ENCODE data around the gene ZCCHC14.

ZCCHC14 gene

DNA sequence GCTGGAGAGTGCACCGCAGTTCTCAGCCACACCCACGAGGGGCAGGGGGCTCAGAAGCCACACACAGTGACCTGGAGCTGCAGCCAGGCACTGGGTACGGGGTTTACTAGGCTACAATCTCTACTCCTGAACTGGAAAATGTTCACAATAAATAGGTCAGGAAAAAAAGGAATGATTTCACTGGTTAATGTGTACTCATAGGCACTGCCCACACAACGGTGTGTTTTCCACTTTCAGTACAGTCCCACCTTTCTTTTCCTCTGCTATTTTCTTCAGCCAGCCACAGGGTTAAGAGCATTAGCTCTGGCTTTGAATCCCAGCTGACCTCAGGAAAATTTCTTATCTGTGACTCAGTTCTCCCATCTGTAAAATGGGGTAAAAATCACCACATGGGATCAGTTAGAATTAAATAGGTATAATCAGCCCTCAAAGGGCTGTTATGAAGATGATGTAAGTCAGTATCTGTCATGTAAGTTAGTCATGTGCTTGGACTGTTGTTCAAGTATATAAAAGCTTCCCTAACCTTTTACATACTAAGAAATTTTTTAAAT, 35.7 kb downstream of the ZCCHC14 start:
- no peak for DNase-seq (ENCODE audit: low read depth)

DNA sequence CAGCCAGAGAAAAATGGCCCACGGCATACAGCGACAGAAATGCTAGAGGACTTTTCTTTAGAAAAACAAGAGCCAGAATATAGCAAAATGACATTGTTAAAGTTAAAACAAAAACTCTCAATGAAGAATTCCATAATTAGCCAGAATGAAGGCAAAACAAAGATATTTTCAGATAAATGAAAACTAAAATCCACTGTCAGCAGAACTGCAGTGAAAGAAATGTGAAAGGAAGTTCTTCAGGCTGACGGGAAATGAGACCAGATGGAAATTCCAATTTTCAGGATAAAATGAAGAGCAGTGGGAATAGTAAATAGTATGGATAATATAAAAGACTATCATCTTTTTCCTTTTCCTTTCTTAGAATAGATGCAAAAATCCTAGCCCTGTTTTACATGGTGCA, 38.4 kb downstream of the ZCCHC14 start:
- no peak for DNase-seq (ENCODE audit: low read depth)

DNA sequence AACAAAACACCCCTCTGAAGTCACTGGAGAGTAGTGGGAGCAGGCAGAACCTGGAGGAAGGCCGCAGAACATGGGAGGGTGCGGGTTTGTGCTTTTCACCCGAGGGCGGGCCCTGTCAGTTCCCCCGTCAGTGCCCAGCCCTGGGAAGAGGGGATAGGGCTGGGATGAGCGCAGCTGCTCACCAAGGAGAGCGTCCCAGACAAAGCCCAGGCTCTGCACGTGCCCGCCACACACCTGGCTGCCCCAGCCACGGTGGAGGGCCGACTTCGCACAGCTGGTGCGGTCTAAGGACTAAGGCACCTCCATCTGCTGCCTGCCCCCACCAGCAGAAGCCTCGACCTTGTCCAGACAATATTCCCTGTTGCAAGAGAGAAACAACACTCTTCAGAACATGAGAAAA, 39.5 kb downstream of the ZCCHC14 start:
- DNase-seq (ENCODE audit: low read depth) = no peak

DNA sequence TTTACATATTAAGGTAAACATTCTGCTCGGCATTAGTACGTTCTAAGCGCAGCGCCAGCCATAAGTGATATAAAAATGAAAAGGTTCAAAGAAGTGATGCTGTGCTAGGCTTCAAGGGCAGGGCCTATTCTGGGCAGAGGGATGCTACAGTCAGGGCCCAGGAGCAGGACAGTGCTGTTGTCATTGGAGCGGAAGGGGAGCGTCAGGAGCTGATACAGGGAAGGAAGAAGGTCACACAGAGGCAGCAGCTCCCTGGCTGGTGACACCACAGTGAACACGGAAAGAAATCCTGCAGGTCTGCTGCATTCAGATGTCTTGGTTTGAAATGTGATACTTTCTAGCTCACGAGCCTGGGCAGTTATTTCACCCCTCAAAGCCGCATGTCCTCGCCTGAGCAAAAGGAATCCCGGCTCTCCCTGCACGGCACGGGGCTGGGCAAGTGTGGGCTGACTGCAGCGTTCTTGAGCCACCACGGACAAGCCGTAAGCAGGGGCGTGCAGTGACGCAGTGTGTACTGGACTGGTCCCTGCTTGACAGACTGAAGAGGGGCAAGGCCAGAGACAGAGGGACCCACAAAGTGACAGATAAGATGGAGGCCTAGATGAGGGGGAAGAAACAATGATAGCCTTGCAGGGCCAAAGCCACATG, 41.1 kb downstream of the ZCCHC14 start:
- no peak for DNase-seq (ENCODE audit: low read depth)

DNA sequence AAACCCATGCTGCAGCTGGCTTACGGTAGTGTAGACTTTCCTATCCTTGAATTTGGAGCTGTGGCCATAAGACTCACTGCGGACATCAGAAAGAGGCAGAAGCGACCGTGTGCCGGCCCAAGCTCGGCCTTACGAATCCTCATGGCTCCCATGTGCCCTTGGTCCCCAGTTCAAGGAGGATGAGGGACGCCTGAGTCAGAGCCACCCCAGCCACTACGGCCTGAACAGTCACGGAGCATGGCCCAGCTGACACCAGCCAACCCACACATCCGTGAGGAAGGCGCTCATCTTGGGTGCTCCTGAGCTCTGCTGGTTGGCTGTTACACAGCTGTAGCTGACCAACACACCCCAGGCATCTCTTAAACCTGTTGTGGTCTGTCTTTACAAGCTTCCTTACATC, 44.0 kb downstream of the ZCCHC14 start:
- DNase-seq (ENCODE audit: low read depth) = no peak

DNA sequence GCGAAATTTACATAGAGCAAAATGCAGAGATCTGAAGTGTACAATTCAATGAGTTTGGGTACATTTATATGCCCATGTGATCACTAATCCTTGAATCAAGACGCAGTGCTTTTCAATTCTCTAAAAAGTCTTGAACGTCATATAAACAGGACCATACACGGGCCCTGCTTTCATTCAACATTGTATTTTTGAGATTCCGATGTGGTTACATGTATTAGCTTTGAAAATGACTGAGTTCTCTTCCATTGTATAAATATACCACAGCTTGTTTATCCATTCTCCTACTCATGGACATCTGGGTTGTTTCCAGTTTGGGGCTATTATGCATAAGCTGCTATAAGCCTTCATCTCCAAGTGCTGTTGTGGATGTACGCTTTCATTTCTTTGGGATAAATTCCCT, 45.5 kb downstream of the ZCCHC14 start:
- DNase-seq (ENCODE audit: low read depth) = no peak

DNA sequence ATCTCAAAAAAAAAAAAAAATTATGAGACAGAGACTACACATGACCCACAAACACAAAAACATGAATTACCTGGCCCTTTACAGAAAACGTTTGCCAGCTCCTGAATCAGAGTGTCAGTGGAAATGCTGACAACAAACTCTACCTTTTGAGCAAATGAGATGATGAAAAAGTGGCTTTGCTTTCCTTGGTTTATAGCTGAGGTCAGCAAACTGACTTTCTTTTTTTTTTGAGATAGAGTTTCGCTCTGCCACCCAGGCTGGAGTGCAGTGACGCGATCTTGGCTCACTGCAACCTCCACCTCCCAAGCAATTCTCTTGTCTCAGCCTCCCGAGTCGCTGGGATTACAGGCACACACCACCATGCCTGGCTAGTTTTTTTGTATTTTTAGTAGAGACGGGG, 46.3 kb downstream of the ZCCHC14 start:
- DNase-seq (ENCODE audit: low read depth) = no peak

DNA sequence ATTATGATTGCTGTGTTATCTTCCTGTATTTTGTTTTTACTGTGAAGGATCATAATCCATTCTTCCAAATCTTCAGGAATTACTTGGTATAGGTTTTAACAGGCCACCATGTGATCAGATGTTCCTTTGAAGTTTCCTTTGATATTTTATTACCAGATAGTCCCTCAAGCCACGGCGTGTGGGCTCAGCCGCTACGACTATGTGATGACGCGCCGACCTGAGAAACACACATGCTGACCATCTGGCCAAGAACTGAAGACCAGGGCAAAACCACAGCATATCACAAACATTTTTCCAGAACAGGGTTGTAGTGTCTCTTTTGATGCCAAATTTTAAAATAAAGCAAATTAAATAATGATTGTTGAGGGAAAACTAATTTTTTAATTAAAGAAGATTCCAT, 47.3 kb downstream of the ZCCHC14 start:
- no peak for DNase-seq (ENCODE audit: low read depth)

DNA sequence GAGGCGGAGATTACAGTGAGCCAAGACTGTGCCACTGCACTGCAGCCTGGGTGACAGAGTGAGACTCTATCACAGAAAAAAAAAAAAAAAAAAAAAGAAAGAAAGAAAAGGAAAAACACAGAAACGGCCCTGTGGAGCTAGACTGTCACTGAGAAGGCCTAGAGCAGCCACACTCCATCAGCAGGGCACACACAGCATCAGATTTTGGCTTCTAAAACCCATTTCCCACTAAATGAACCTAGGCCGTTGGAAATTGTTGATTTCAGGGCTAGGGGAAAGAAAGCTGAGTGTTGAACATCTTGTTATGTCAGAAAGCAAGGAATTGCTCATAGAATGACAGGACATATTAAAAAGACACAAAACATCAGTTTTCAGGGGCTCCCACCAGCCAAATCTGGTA, 48.9 kb downstream of the ZCCHC14 start:
- DNase-seq (ENCODE audit: low read depth) = no peak

DNA sequence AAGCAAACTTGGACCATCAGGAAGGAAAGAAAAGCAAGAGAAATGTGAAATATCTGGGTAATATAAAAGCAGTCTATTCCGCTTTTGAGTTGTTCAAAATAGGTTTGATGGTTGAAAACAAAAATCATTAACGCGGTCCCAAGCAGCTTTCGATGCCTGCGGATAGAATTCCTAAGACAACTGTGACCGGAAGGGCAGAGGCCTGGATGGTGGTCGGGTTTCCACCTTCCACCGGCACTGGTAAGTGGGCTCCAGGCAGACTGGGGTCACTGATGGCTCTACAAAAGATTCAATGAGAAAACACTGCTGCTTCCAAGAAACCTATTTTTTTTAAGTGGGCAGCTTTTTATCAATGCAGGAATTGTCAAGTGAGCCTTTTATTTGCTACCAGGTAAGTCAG, 49.8 kb downstream of the ZCCHC14 start:
- no peak for DNase-seq (ENCODE audit: low read depth)

DNA sequence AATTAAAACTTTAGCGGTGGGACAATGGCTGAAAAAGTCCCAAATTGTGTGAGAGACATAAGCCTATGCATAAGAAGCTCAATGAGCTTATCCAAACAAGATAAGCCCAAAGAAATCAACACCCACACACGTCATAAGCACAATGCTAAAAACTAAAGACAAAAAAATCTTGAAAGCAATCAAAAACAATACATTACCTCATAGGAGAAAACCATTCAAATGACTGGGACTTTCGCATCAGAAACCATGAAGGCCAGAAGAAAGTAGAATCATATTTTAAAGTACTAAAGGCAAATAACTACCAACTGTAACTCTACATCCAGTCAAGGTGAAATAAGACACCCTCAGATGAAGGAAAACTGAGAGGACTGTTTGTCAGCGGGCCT, 50.2 kb downstream of the ZCCHC14 start:
- no peak for DNase-seq (ENCODE audit: low read depth)

DNA sequence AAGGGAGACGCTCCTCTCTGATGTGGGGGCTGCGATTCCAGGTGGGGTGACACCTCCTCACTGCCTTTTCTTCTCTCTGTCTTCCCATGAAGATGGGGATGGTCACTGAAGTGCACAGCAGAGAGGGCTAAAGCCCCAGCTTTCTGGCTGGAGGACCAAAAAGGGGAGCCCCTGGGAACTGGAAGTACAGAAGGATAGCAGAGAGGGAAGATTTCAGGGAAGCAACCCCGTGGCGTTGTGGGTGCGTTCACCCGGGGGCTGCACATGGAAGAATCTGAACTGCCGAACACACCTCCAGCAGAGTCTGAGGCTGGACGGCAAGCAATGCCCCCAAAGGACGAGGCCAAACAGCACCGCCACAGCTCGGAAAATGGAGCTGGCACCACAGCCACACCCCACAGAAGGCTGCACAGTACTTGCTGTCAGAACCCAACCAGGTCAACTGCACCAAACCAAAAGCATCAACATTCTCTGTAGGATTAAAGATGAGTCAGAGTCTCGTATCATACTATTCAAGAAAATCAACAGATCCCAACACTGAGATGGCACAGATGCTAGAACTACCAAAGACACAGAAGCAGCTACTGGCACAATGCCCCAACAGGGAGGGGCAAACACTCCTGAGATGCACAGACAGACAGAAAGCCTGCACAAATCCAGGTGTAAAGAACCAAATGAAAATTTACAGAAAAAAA, 50.8 kb downstream of the ZCCHC14 start:
- no peak for DNase-seq (ENCODE audit: low read depth)

DNA sequence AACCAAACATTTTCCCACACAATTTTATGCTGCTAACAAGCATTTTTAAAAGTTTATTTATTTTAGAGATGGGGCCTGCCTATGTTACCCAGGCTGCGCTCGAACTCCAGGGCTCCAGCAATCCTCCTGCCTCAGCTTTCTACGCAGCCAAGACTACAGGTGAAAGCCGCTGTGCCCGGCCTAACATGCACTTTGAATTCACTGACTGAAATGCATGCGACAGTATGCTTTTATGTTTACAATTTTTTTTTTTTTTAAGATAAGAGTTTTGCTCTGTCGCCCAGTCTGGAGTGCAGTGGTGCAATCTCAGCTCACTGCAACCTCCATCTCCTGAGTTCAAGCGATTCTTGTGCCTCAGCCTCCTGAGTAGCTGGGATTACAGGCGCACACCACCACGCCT, 52.9 kb downstream of the ZCCHC14 start:
- DNase-seq (ENCODE audit: low read depth) = no peak

DNA sequence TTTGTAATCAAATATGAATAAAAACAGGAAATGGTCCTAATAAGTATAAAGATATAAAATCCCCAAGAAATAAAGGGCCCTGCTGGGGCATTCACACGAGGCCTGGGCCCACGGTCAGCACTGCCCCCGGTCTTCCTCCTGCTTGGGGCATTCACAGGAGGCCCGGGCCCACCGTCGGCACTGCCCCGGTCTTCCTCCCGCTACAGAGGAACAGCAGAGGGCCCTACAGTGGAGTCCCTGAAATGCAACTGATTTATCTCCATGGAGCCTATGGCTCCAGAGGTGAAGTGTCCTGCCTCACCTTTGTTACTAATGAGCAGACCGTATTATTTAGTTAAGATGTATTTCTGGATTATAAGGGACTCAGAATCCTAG, 54.2 kb downstream of the ZCCHC14 start:
- DNase-seq (ENCODE audit: low read depth) = no peak

DNA sequence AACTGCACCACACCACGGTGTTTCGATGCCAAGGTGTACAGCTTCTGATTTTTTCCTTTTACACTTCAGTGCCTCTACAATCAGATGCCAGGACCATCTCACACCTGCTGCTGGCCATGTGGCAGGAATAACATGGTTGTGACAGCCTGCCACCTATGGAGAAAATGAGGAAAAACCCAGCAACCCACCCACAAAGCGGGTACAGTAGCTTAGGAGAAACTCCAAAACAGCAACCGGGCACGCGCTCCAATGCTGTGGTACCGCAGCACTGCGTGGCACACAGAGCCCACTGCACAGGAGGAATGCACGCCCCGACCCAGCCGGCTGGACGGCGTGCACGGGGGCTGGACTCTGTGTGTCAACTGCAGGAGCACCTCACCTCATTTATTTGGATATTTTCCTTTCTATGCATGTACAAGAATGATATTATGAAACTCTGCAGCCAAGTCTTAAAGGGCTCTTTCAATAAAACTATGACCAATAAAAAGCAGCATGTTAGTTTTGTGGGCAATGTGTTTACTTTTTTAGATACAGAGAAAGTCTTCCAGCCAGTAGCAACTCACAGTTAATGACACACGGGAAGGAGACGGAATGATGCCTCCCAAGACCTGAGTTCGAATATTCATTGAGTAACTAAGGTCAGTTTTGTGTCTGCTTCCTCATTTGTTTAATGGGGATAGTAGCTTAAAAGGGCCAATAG, 54.8 kb downstream of the ZCCHC14 start:
- DNase-seq (ENCODE audit: low read depth) = no peak

DNA sequence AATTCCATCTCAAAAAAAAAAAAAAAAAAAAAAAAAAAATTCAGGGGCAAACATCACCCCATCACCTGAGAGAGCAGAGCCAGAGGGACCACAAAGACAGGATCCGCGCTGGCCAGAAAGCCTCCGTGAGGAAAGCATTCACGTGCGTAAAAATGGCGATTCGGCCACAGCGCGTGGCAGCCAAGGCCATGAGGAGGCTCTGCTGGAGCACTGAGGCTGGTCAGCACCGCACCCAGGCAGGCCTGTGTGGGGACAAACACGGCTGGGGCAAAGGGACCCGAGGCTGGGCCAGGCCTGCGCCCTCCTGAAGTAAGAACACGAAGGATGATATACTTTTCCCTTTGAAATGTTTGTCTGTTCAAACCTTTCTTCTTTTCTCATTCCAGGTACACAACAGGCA, 55.5 kb downstream of the ZCCHC14 start:
- no peak for DNase-seq (ENCODE audit: low read depth)

DNA sequence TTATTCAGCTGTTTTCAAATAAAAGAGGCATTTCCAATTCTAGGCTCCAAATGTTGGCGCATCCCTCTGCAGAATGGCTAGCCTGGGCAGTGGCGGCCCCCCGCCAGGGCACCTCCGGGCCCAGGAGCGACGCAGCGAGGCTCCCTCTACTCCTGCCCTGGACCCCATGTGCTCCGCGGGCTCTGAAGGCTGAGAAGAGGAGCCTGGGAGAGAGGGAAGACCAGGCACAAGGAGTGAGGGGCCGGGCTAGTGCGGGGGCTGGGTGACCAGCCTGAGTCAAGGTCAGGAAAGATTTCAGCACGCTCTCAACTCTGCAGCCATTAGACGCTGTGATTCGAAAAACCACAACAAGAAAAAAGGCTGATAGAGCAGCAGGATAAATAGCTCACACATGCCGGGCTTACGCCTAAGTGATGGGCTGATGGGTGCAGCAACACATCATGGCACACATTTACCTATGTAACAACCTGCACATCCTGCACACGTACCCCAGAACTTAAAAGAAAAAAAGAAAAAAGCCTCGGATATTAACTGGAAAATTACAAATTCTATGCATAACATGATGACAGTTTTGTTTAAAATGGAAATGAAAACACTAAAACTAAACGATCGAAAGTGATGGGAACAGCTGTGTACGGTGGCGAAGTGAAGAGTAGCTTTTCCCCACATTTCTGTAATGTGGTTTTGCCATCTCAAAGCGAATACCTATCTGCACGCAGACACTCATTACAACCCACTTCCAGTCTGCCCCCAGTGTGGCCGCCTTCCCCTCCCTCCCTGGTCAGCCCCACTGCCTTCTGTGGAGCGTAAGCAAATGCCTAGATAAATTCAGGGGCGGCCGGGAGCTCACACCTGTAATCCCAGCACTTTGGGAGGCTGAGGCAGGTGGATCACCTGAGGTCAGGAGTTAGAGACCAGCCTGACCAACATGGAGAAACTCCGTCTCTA, 56.3 kb downstream of the ZCCHC14 start:
- no peak for DNase-seq (ENCODE audit: low read depth)

DNA sequence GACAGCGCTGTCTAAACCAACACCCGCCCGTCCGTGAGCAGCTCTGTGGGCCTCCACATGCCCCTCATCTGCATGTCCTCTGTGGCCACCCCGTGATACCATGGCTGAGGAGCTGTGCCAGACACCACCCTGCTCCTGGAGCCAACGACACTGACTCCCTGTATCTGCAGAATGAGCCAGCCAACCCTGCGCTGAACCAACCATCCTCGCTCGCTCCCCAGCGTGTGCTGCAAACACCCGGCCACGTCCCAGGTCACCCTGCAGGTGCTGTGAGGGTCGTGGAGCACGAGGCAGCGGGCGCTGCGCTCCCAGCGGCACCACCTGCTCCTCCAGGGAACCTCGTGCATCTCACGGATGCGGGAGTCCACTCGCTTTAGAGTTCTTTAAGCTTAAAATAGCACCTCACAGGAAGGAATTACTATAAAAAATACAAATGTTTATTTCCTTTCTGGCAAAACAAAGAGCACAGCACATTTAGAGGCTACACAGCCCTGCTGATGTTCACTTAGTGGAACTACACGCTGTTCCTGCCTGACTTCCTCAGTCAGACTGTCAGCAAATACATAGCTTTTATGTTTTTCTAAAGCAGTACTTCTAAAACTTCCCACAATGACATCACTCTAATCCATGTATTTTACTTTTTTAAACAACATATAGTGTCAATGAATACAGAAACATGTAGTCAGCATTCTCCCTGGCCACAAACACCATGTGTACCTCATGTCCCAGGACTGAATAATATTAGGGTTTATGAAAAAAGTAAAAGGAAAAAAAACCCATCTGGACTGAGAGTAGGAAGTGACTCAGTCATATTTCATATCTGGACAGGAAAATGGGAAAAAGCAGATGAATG, 57.2 kb downstream of the ZCCHC14 start:
- DNase-seq (ENCODE audit: low read depth) = peak; percentile 67

DNA sequence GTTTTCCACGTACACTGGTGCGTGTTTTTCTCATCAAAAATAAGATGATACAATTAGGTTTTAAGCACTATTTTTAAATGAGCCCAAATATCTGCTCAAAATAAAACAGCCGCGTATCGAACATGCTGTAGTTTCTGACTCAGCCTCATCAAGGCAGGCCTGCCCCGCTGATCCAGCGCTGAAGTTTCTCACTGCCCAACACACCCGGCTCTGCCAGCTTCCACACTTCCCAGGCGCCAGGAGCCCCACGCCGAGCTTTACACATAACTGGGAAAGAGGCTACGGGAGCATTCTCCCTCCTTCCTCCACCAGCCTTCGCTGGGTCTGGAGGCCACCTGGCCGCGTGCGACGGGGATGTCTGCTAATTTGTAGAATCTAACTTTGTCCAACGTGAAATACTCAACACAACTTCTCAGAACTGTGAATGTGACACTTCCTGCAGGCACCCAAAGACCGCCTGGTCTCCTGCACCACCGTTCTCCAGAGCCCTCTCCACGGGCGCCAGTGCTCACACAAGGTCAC, 58.6 kb downstream of the ZCCHC14 start:
- no peak for DNase-seq (ENCODE audit: low read depth)

DNA sequence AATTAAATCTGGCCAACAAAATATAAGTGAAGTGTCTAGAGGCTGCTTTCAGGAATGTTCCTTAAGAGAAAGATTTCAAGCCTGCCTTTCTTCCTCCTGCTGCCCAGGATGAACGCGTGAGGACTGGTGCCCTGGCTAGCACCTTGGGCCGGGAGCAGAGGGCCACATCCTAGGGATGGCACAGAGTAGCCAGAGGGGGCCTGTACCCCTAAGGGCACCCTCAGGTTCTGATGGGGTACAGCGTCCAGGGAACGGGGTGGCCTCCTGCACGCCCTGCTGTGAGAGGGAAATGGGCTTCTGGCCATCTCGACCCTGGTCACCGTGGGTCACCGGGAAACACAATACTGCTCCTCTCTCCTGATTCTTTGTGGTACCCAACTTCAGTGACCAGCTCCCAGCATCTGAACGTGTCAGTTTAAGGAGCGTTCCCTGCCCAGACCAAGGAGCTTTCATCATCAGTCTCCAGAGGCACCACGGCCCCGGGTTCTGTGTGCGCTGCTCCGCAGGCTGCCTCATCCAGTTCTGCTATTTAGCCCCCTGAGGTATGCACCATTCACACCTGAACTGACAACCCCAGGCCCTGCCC, 60.4 kb downstream of the ZCCHC14 start:
- no peak for DNase-seq (ENCODE audit: low read depth)

DNA sequence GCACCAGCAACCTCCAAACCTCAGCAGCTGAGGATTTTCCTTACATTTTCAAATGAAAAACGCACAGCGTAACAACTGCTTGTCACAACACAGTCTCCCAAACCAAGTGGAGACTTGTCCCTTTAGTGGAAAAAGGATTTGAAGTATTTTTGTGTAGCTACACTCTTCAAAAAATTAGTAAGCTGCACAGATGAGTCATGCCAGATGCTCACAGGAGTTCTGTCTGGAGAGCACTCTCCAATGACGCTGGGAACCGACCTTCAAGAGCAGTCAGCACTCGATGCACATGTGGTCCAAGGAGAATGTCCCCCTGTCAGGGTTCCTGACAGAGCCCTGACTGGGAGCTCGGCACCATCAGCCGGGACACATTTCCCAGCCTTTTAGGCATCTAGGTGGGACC, 60.9 kb downstream of the ZCCHC14 start:
- peak; percentile 55 for DNase-seq (ENCODE audit: low read depth)
